HepG2 (cell line): ENCODE data around the gene GCNT3. TPM values are rescaled to one million over a fixed set of nuclear protein-coding genes. Genes with fewer than 3 reads are reported as not detected.

Experiments used
- ADNP ChIP-seq: sonication (generic); formaldehyde crosslinking; IDR thresholded peaks from 2 replicates; pipeline ENCODE4 v1.4.0; 2020; ENCODE audit warnings: missing genetic modification reagents
- HCFC1 ChIP-seq: fragments of 150-350 bp; IDR thresholded peaks from 2 replicates; pipeline ENCODE4 v1.6.1; 2014; ENCODE audit warnings: low read depth, low read length
- MEIS2 ChIP-seq: sonication (generic); formaldehyde crosslinking; IDR thresholded peaks from 2 replicates; pipeline ENCODE4 v1.9.0; 2021; ENCODE audit warnings: mild to moderate bottlenecking, missing genetic modification reagents
- SP1 ChIP-seq, 2 experiments: fragments of 450-650 bp in 1 of 2; sonication (generic) in 1 of 2; formaldehyde crosslinking in 1 of 2; IDR thresholded peaks; 2 replicates each; pipeline versions ENCODE4 v1.4.0 to v1.6.1; 2016 to 2020; ENCODE audit warnings: missing genetic modification reagents in 1 of 2
- ZFP36L2 ChIP-seq: sonication (generic); formaldehyde crosslinking; IDR thresholded peaks from 2 replicates; pipeline ENCODE4 v1.4.0; 2020; ENCODE audit warnings: missing genetic modification reagents
- polyA plus RNA-seq, 8 experiments: library from polyadenylated mRNA; depleted of rRNA in 3 of 8; stranded (reverse) in 7 of 8; unstranded in 1 of 8; fragments of >200 nt; fragmentation: Illumina TruSeq in 4 of 8; extraction: Trizol in 4 of 8; gene quantifications; 2 replicates each; pipeline versions ENCODE4 v1.2.1 to v1.2.3, GENCODE V29; 2011 to 2016; ENCODE audit warnings: low read depth in 4 of 8, missing spikeins in 1 of 8, mixed read lengths in 1 of 8; ENCODE audit not compliant: insufficient read depth in 1 of 8
- total RNA-seq, 5 experiments: library from RNA; depleted of rRNA; stranded (reverse); fragments of >200 nt; fragmentation: Illumina TruSeq; extraction: Trizol; gene quantifications; 2 replicates each; pipeline ENCODE4 v1.2.3, GENCODE V29; 2016; ENCODE audit warnings: low read depth in 1 of 5
- TF ChIP-seq, protein P1 (sequence below): sonication (generic); formaldehyde crosslinking; IDR thresholded peaks from 2 replicates; pipeline ENCODE4 v1.5.1; 2020; ENCODE audit warnings: missing genetic modification reagents, mild to moderate bottlenecking, borderline replicate concordance
- TF ChIP-seq, protein P2 (sequence below): sonication (generic); formaldehyde crosslinking; IDR thresholded peaks from 2 replicates; pipeline ENCODE4 v1.4.0; 2020; ENCODE audit warnings: mild to moderate bottlenecking, missing genetic modification reagents
- TF ChIP-seq, protein P3 (sequence below): sonication (generic); formaldehyde crosslinking; IDR thresholded peaks from 2 replicates; pipeline ENCODE4 v1.4.0; 2020; ENCODE audit warnings: missing genetic modification reagents, low read depth, mild to moderate bottlenecking, borderline replicate concordance
- TF ChIP-seq, protein P4 (sequence below): sonication (generic); formaldehyde crosslinking; IDR thresholded peaks from 2 replicates; pipeline ENCODE4 v1.5.1; 2020; ENCODE audit warnings: mild to moderate bottlenecking, missing genetic modification reagents, borderline replicate concordance
- TF ChIP-seq, protein P5 (sequence below): sonication (generic); formaldehyde crosslinking; IDR thresholded peaks from 2 replicates; pipeline ENCODE4 v1.8.0; 2022; ENCODE audit warnings: mild to moderate bottlenecking, missing genetic modification reagents

The GCNT3 gene
- total and polyA plus RNA-seq, 2 of the 13 experiments (the other 11 are each of a cell fraction or from before 2014, with no cell fraction given) = 6.8 to 9.8 TPM

DNA sequence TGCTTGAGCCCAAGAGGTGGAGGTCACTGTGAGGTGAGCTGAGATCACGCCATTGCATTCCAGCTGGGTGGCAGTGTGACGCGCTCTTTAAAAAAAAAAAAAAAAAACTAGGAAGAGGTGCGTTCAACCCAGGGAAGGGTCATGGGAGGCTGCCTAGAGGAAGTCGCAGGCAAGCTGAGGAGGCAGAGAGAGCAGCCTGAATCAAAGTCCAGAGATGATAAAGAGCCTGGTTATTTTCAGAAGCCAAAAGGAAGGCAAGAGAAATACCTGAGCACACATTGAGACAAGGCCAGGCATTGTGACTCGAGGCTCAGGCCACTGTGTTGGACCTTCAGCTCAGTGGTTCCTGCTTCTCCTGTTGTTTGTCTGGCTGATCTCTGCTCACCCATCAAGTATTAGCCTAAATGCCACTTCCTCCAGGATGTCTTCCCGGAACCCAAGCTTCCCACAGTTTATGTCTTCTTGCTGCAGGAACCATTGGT is 16.1 kb upstream of the GCNT3 start (continued):
- TF ChIP-seq, protein P1, sequence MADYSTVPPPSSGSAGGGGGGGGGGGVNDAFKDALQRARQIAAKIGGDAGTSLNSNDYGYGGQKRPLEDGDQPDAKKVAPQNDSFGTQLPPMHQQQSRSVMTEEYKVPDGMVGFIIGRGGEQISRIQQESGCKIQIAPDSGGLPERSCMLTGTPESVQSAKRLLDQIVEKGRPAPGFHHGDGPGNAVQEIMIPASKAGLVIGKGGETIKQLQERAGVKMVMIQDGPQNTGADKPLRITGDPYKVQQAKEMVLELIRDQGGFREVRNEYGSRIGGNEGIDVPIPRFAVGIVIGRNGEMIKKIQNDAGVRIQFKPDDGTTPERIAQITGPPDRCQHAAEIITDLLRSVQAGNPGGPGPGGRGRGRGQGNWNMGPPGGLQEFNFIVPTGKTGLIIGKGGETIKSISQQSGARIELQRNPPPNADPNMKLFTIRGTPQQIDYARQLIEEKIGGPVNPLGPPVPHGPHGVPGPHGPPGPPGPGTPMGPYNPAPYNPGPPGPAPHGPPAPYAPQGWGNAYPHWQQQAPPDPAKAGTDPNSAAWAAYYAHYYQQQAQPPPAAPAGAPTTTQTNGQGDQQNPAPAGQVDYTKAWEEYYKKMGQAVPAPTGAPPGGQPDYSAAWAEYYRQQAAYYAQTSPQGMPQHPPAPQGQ (CRISPR knock-in tag) = no peak
- TF ChIP-seq SP1 (IDR thresholded peaks at IDR 0.05) (no peak), SP1 (CRISPR knock-in tag; IDR thresholded peaks at IDR 0.05) (no peak), MEIS2 (CRISPR knock-in tag) (no peak), HCFC1 (no peak), ADNP (no peak), ZFP36L2 (CRISPR knock-in tag) (no peak)
- TF ChIP-seq, protein P2, sequence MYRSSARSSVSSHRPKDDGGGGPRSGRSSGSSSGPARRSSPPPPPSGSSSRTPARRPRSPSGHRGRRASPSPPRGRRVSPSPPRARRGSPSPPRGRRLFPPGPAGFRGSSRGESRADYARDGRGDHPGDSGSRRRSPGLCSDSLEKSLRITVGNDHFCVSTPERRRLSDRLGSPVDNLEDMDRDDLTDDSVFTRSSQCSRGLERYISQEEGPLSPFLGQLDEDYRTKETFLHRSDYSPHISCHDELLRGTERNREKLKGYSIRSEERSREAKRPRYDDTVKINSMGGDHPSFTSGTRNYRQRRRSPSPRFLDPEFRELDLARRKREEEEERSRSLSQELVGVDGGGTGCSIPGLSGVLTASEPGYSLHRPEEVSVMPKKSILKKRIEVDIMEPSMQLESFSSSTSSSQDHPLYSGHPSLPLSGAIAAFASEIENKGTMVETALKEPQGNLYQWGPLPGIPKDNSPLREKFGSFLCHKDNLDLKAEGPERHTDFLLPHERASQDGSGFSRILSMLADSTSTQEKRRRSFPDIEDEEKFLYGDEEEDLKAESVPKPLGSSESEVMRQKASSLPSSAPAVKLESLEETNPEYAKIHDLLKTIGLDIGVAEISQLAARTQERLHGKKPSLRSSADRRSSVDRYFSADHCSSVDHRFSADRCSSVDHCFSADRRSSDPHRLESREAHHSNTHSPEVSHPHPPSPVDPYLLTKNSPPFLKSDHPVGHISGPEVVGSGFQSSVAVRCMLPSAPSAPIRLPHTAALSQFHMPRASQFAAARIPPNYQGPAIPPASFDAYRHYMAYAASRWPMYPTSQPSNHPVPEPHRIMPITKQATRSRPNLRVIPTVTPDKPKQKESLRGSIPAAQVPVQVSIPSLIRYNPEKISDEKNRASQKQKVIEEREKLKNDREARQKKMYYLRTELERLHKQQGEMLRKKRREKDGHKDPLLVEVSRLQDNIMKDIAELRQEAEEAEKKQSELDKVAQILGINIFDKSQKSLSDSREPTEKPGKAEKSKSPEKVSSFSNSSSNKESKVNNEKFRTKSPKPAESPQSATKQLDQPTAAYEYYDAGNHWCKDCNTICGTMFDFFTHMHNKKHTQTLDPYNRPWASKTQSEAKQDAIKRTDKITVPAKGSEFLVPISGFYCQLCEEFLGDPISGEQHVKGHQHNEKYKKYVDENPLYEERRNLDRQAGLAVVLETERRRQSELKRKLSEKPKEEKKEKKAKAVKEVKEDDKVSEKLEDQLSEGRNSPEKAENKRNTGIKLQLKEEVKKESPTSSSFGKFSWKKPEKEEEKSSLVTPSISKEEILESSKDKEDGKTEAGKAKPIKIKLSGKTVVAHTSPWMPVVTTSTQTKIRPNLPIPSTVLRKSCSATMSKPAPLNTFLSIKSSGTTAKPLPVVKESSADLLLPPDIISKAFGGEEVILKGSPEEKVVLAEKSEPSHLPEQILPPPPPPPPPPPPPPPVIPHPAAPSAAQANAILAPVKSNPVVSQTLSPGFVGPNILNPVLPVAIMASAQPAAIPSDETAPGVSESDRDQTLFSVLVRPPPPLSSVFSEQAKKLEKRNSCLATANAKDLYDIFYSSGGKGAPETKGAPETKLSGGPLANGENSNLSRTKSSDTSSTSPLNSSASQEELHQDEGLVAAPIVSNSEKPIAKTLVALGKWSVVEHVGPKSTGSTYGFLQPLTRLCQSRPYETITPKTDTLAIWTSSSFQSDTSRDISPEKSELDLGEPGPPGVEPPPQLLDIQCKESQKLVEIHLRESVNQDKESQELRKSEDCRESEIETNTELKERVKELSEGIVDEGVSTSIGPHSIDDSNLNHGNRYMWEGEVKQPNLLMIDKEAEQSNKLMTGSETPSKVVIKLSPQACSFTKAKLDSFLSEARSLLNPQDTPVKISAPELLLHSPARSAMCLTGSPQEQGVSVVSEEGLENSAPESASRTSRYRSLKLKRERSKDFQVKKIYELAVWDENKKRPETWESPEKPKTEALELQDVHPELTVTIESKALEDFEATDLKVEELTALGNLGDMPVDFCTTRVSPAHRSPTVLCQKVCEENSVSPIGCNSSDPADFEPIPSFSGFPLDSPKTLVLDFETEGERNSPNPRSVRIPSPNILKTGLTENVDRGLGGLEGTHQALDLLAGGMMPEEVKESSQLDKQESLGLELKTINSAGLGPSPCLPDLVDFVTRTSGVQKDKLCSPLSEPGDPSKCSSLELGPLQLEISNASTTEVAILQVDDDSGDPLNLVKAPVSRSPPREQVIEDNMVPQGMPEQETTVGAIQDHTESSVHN = no peak
- TF ChIP-seq, protein P3, sequence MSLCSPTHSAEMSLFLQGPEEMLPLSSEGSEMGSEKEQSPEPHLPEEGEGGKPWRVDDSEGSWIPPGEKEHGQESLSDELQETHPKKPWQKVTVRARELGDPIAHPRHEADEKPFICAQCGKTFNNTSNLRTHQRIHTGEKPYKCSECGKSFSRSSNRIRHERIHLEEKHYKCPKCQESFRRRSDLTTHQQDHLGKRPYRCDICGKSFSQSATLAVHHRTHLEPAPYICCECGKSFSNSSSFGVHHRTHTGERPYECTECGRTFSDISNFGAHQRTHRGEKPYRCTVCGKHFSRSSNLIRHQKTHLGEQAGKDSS (CRISPR knock-in tag) = no peak
- TF ChIP-seq, protein P4, sequence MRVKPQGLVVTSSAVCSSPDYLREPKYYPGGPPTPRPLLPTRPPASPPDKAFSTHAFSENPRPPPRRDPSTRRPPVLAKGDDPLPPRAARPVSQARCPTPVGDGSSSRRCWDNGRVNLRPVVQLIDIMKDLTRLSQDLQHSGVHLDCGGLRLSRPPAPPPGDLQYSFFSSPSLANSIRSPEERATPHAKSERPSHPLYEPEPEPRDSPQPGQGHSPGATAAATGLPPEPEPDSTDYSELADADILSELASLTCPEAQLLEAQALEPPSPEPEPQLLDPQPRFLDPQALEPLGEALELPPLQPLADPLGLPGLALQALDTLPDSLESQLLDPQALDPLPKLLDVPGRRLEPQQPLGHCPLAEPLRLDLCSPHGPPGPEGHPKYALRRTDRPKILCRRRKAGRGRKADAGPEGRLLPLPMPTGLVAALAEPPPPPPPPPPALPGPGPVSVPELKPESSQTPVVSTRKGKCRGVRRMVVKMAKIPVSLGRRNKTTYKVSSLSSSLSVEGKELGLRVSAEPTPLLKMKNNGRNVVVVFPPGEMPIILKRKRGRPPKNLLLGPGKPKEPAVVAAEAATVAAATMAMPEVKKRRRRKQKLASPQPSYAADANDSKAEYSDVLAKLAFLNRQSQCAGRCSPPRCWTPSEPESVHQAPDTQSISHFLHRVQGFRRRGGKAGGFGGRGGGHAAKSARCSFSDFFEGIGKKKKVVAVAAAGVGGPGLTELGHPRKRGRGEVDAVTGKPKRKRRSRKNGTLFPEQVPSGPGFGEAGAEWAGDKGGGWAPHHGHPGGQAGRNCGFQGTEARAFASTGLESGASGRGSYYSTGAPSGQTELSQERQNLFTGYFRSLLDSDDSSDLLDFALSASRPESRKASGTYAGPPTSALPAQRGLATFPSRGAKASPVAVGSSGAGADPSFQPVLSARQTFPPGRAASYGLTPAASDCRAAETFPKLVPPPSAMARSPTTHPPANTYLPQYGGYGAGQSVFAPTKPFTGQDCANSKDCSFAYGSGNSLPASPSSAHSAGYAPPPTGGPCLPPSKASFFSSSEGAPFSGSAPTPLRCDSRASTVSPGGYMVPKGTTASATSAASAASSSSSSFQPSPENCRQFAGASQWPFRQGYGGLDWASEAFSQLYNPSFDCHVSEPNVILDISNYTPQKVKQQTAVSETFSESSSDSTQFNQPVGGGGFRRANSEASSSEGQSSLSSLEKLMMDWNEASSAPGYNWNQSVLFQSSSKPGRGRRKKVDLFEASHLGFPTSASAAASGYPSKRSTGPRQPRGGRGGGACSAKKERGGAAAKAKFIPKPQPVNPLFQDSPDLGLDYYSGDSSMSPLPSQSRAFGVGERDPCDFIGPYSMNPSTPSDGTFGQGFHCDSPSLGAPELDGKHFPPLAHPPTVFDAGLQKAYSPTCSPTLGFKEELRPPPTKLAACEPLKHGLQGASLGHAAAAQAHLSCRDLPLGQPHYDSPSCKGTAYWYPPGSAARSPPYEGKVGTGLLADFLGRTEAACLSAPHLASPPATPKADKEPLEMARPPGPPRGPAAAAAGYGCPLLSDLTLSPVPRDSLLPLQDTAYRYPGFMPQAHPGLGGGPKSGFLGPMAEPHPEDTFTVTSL (CRISPR knock-in tag) = no peak
- TF ChIP-seq, protein P5, sequence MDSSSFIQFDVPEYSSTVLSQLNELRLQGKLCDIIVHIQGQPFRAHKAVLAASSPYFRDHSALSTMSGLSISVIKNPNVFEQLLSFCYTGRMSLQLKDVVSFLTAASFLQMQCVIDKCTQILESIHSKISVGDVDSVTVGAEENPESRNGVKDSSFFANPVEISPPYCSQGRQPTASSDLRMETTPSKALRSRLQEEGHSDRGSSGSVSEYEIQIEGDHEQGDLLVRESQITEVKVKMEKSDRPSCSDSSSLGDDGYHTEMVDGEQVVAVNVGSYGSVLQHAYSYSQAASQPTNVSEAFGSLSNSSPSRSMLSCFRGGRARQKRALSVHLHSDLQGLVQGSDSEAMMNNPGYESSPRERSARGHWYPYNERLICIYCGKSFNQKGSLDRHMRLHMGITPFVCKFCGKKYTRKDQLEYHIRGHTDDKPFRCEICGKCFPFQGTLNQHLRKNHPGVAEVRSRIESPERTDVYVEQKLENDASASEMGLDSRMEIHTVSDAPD (CRISPR knock-in tag) = no peak
